ENCODE measurements around the gene MAL. TPM values are rescaled to one million over a fixed set of nuclear protein-coding genes. Genes with fewer than 3 reads are reported as not detected.

Gene MAL
- total and polyA plus RNA-seq, 2 of the 4 experiments (the other 2 are of a cell fraction), result not detected

DNA sequence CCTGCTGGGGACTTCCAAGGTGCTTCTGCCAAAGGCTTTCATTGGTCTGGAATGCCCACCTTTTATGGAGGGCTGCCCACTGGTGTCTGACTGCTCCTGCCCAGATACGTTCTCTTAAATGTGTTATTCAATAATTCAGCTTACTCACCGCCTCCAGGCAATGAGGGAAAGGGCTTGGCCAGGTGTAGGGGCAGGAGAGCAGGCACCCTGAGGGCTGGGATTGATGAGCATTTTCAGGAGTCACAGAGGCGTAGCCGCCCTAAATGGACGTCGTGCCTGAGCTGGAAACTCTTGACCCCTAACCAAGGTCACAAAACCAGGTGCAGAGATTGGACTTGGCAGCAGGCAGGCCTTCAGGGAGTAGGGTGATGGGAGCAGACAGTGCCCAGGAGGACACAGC is 26.8 kb downstream of the MAL start:
- ChIA-PET POLR2A (ENCODE audit: unreplicated experiment) (no interaction called here), CTCF (no interaction called here)
- H4K8ac ChIP-seq (ENCODE audit: low read depth in 2 of 2, low read length in 2 of 2), result no peak overlapping the region
- no peak overlapping the region for H2BK15ac ChIP-seq (ENCODE audit: low read depth, low read length)
- H4K20me1 ChIP-seq (ENCODE audit: insufficient read depth, low read length), result no peaks in the 10 kb centered on the region
- intact Hi-C loops (cut with micrococcal nuclease) (no loop called here), in situ Hi-C loops (cut with MboI; ENCODE audit: low sequenced_read_pairs) (no loop called here), dilution Hi-C loops (cut with HindIII; ENCODE audit: low sequenced_read_pairs, unreplicated experiment) (no loop called here)
- DNase-seq (no peak), ATAC-seq (ENCODE audit: low read depth) (no peak)
- H3K4me1 ChIP-seq (ENCODE audit: control insufficient read depth, insufficient read depth, low read length), result peaks cover 7% of the 10 kb centered on the region; the same call in 1 of the 2 replicates
- H2AK5ac ChIP-seq (ENCODE audit: low read depth, low read length), result no peak overlapping the region
- no peak overlapping the region for H3K4me3 ChIP-seq (ENCODE audit: insufficient read depth, low read depth, low read length)
- H3K36me3 ChIP-seq (ENCODE audit: control insufficient read depth, insufficient read depth, low read length), result no peaks in the 10 kb centered on the region
- peaks cover 35% of the 10 kb centered on the region; the same call in 1 of the 2 replicates for H3K27me3 ChIP-seq (ENCODE audit: control insufficient read depth, insufficient read depth, low read length)
- no peak overlapping the region for H3K4ac ChIP-seq (ENCODE audit: low read depth, low read length)
- no peak overlapping the region for H2AK9ac ChIP-seq (replicated peaks; ENCODE audit: low read depth, low read length, poor library complexity)
- no peak overlapping the region for H4K91ac ChIP-seq (ENCODE audit: insufficient read depth, low read depth, low read length)
- H3K27ac ChIP-seq (ENCODE audit: insufficient read depth, low read length), result no peak overlapping the region
- H4K5ac ChIP-seq (ENCODE audit: low read depth, low read length), result no peak overlapping the region
- H3K23ac ChIP-seq (ENCODE audit: low read depth, low read length), result no peak overlapping the region
- no peak overlapping the region for H3K9ac ChIP-seq (ENCODE audit: low read depth, low read length)
- no peak overlapping the region for H3K14ac ChIP-seq (replicated peaks; ENCODE audit: low read depth, low read length)
- H2BK120ac ChIP-seq (ENCODE audit: low read depth, low read length), result no peak overlapping the region
- no peak overlapping the region for H2BK20ac ChIP-seq (ENCODE audit: low read depth, low read length)
- no peak overlapping the region for H3K56ac ChIP-seq (ENCODE audit: extremely low read depth, insufficient read depth, low read length)
- BruUV-seq (replicated peaks), result no TSS peak
- H2AFZ ChIP-seq (replicated peaks; ENCODE audit: low read length, poor library complexity), result no peak overlapping the region
- no peaks in the 10 kb centered on the region for H3K79me1 ChIP-seq (ENCODE audit: low read depth in 1 of 2, low read length in 2 of 2)
- no CpG with 5 or more reads among the region's 6 CpGs for WGBS, 2 experiments (ENCODE audit: extremely low coverage in 2 of 2, insufficient read length in 1 of 2)
- H3K9me3 ChIP-seq (ENCODE audit: control insufficient read depth, insufficient read depth, low read length), result no peaks in the 10 kb centered on the region
- no peaks in the 10 kb centered on the region for H3K9me1 ChIP-seq (ENCODE audit: insufficient read depth, low read length)
- H3K18ac ChIP-seq (ENCODE audit: low read depth, low read length), result no peak overlapping the region
- H2BK5ac ChIP-seq (ENCODE audit: low read depth, low read length, poor library complexity, severe bottlenecking), result no peak overlapping the region
- no peak overlapping the region for H3K4me2 ChIP-seq (ENCODE audit: low read depth, low read length)
- no peak for TF ChIP-seq MAZ (IDR thresholded peaks at IDR 0.05; ENCODE audit: borderline replicate concordance, low read depth, low read length)

Data from IMR-90 (cell line).